ENCODE results near the gene GALNT9.

DNA sequence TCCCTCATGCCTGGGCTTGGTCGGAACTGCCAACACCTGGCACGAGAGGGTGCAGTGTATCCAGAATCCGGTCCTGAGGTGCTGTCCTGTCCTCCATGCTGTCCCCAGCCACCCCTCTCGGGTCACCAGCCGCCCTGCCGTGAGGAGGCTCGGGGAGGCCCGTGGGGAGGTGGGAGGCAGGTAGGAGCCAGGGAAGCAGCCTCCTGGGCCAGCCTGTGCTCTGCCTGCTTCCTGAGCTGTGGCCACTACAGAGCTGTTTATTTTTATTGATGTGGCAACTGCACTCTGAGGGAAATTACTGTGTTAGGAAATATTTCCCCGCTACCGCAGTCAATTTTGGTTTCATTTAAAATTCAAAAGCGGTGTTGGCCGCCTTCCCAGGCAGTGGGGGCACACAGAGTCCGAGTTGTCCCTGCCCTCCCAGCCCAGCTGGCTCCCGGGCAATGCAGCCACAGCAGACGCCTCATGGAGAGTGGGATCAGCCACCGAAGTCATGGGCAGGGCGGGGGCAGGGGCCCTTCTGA, 166.8 kb downstream of the GALNT9 start:
- TF ChIP-seq POLR2A (IDR thresholded peaks at IDR 0.05), result no peak
- TF ChIP-seq, protein P1, sequence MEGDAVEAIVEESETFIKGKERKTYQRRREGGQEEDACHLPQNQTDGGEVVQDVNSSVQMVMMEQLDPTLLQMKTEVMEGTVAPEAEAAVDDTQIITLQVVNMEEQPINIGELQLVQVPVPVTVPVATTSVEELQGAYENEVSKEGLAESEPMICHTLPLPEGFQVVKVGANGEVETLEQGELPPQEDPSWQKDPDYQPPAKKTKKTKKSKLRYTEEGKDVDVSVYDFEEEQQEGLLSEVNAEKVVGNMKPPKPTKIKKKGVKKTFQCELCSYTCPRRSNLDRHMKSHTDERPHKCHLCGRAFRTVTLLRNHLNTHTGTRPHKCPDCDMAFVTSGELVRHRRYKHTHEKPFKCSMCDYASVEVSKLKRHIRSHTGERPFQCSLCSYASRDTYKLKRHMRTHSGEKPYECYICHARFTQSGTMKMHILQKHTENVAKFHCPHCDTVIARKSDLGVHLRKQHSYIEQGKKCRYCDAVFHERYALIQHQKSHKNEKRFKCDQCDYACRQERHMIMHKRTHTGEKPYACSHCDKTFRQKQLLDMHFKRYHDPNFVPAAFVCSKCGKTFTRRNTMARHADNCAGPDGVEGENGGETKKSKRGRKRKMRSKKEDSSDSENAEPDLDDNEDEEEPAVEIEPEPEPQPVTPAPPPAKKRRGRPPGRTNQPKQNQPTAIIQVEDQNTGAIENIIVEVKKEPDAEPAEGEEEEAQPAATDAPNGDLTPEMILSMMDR (IDR thresholded peaks at IDR 0.05), result no peak
- TF ChIP-seq POLR2AphosphoS5 (IDR thresholded peaks at IDR 0.05), result no peak
